K562 (cell line): ENCODE data around the gene SOCS3. TPM values are rescaled to one million over a fixed set of nuclear protein-coding genes. Genes with fewer than 3 reads are reported as not detected.

Experiments
- ATAC-seq: fragments of 200-7000 bp; cut with Tn5 transposase; 3 replicates; pipeline ENCODE4 v1.9.1; 2020; ENCODE audit warnings: moderate library complexity
- BruUV-seq: library from RNA; stranded (reverse); fragments of 400-500 nt; replicated peaks from 2 replicates; lab custom pipeline; 2021; lab: Mats Ljungman, UMichigan
- CTCF ChIA-PET: fragments of 300-600 bp; formaldehyde crosslinking; extraction: SDS; loops from one replicate; lab custom pipeline; 2021; ENCODE audit warnings: low intra/inter-chr PET ratio; lab: Yijun Ruan, JAX
- POLR2A ChIA-PET: fragments of 300-600, 350-650 bp; sonication (Branson Sonifier 250); formaldehyde crosslinking; extraction: SDS; loops from one replicate; lab custom pipeline; 2021; ENCODE audit warnings: antibody characterized with exemption, inconsistent platforms; lab: Yijun Ruan, JAX
- DNase-seq, 4 experiments: peaks; one replicate each; pipeline versions ENCODE4 v3.0.0 to v3.0.0-alpha.2; 2011 to 2018; ENCODE audit warnings: low spot score in 3 of 4, mixed read lengths in 3 of 4; ENCODE audit errors: extremely low read depth in 1 of 4
- FAIRE-seq: peaks from 2 replicates; lab custom pipeline; 2011; peaks lifted over from hg19 to GRCh38; lab: Jason Lieb, UNC
- H2AFZ ChIP-seq: 2 replicates; pipeline ENCODE4 v1.6.0; 2011; ENCODE audit warnings: low read depth, low read length, control low read depth, inconsistent platforms
- H3K27ac ChIP-seq: fragments of 200-600 bp; 3 replicates; pipeline ENCODE4 v1.8.0; 2011; ENCODE audit warnings: low read depth, mild to moderate bottlenecking, control low read depth, inconsistent platforms, low read length, moderate library complexity, mixed read lengths; ENCODE audit errors: extremely low read depth
- H3K27me3 ChIP-seq, 2 experiments: fragments of 300-600 bp in 1 of 2; 2 replicates in 1 of 2; 3 replicates in 1 of 2; pipeline versions ENCODE4 v1.6.0 to v1.8.0; 2011; ENCODE audit warnings: inconsistent platforms in 2 of 2, low read length in 2 of 2, mild to moderate bottlenecking in 1 of 2, mixed read lengths in 1 of 2, moderate library complexity in 1 of 2; ENCODE audit not compliant: control insufficient read depth in 2 of 2, insufficient read depth in 2 of 2
- H3K36me3 ChIP-seq: fragments of 300-600 bp; 3 replicates; pipeline ENCODE4 v1.8.0; 2011; ENCODE audit warnings: mild to moderate bottlenecking, low read length, inconsistent platforms; ENCODE audit not compliant: control insufficient read depth, insufficient read depth
- H3K4me1 ChIP-seq, 2 experiments: fragments of 200-600 bp in 1 of 2; replicated peaks in 1 of 2; 2 replicates in 1 of 2; 3 replicates in 1 of 2; pipeline versions ENCODE4 v1.5.1 to v1.8.0; 2011; ENCODE audit warnings: inconsistent platforms in 2 of 2, low read length in 2 of 2, mild to moderate bottlenecking in 1 of 2, mixed read lengths in 1 of 2, moderate library complexity in 1 of 2; ENCODE audit not compliant: control insufficient read depth in 2 of 2, insufficient read depth in 2 of 2
- H3K4me2 ChIP-seq: 2 replicates; pipeline ENCODE4 v1.6.1; 2011; ENCODE audit warnings: low read length, control low read depth, inconsistent platforms, mixed read lengths; ENCODE audit not compliant: insufficient read depth
- H3K4me3 ChIP-seq: fragments of 200-600 bp; sonication (generic), shearing (Covaris generic); 2 replicates; pipeline ENCODE4 v1.5.1; 2016; ENCODE audit warnings: control low read depth, inconsistent platforms
- H3K79me2 ChIP-seq: fragments of 200-600 bp; 3 replicates; pipeline ENCODE4 v1.8.0; 2011; ENCODE audit warnings: low read length, inconsistent platforms; ENCODE audit not compliant: control insufficient read depth, insufficient read depth
- H3K9ac ChIP-seq, 2 experiments: 2 replicates each; pipeline versions ENCODE4 v1.6.0 to v1.6.1; 2011; ENCODE audit warnings: low read depth in 2 of 2, low read length in 2 of 2, control low read depth in 1 of 2, inconsistent platforms in 1 of 2, mild to moderate bottlenecking in 1 of 2, mixed read lengths in 1 of 2; ENCODE audit not compliant: insufficient read depth in 1 of 2
- H3K9me1 ChIP-seq: one replicate; pipeline ENCODE4 v1.6.0; 2011; ENCODE audit warnings: inconsistent platforms, mild to moderate bottlenecking, low read length, moderate library complexity; ENCODE audit not compliant: control insufficient read depth, insufficient read depth
- H3K9me3 ChIP-seq: replicated peaks from 2 replicates; pipeline ENCODE4 v1.5.1; 2011; ENCODE audit warnings: low read depth, low read length, inconsistent platforms; ENCODE audit not compliant: control insufficient read depth, insufficient read depth
- H4K20me1 ChIP-seq: replicated peaks from 2 replicates; pipeline ENCODE4 v1.6.1; 2011; ENCODE audit warnings: low read length, inconsistent platforms, mixed read lengths; ENCODE audit not compliant: control insufficient read depth, insufficient read depth
- CBFA2T3 ChIP-seq: fragments of 450-650 bp; IDR thresholded peaks from 2 replicates; pipeline ENCODE4 v1.6.1; 2017
- CHD2 ChIP-seq: IDR thresholded peaks from 2 replicates; pipeline ENCODE4 v1.6.1; 2011; ENCODE audit warnings: low read depth, low read length
- EP300 ChIP-seq: IDR thresholded peaks from 2 replicates; pipeline ENCODE4 v1.6.1; 2012; ENCODE audit warnings: low read length, improper control_type of control experiment
- HNRNPLL ChIP-seq: fragments of 200-400 bp; formaldehyde crosslinking; IDR thresholded peaks from 2 replicates; pipeline ENCODE4 v1.6.1; 2017; ENCODE audit warnings: low read length, low read depth, mild to moderate bottlenecking; ENCODE audit not compliant: poor library complexity, severe bottlenecking
- MCM7 ChIP-seq, 2 experiments: fragments of 450-650 bp; IDR thresholded peaks; 2 replicates each; pipeline ENCODE4 v1.6.1; 2016 to 2018
- MYC ChIP-seq, 2 experiments: fragments of 250-450 bp in 1 of 2; sonication (Bioruptor Pico) in 1 of 2; IDR thresholded peaks; 2 replicates each; pipeline versions ENCODE4 v1.5.1 to v1.6.1; 2012 to 2021; ENCODE audit warnings: low read depth in 2 of 2, borderline replicate concordance in 1 of 2, improper control_type of control experiment in 1 of 2, low read length in 1 of 2, mild to moderate bottlenecking in 1 of 2, moderate library complexity in 1 of 2
- POLR2AphosphoS2 ChIP-seq: IDR thresholded peaks from 2 replicates; pipeline ENCODE4 v1.6.1; 2012; ENCODE audit warnings: low read length, improper control_type of control experiment
- PPARD ChIP-seq: fragments of 250-450 bp; sonication (Bioruptor Pico); IDR thresholded peaks from 2 replicates; pipeline ENCODE4 v1.8.0; 2022; ENCODE audit warnings: inconsistent platforms, mild to moderate bottlenecking, moderate library complexity
- RFX1 ChIP-seq: fragments of 450-650 bp; IDR thresholded peaks from 2 replicates; pipeline ENCODE4 v1.6.1; 2016; ENCODE audit warnings: mild to moderate bottlenecking, moderate library complexity
- STAT5B ChIP-seq: fragments of 250-450 bp; sonication (Bioruptor Pico); IDR thresholded peaks from 2 replicates; pipeline ENCODE4 v1.8.0; 2021; ENCODE audit warnings: mild to moderate bottlenecking, inconsistent platforms
- TAF1 ChIP-seq: IDR thresholded peaks from 2 replicates; pipeline ENCODE4 v1.6.1; 2011; ENCODE audit warnings: mild to moderate bottlenecking, low read length, moderate library complexity; ENCODE audit not compliant: insufficient read depth, control insufficient read depth, severe bottlenecking; ENCODE audit errors: extremely low read depth
- TEAD4 ChIP-seq, 2 experiments: sonication (generic) in 1 of 2; formaldehyde crosslinking in 1 of 2; IDR thresholded peaks; 2 replicates each; pipeline versions ENCODE4 v1.6.1 to v1.8.0; 2012 to 2022; ENCODE audit warnings: borderline replicate concordance in 1 of 2, inconsistent platforms in 1 of 2, low read length in 1 of 2, mild to moderate bottlenecking in 1 of 2, missing genetic modification reagents in 1 of 2
- ZC3H8 ChIP-seq: fragments of 450-650 bp; IDR thresholded peaks from 2 replicates; pipeline ENCODE4 v1.6.1; 2017
- ZNF224 ChIP-seq: sonication (generic); formaldehyde crosslinking; IDR thresholded peaks from 2 replicates; pipeline ENCODE4 v1.8.0; 2022; ENCODE audit warnings: mild to moderate bottlenecking, missing genetic modification reagents
- ZNF644 ChIP-seq: fragments of 200-800 bp; sonication (Bioruptor generic); IDR thresholded peaks from 2 replicates; pipeline ENCODE4 v1.6.1; 2016; ENCODE audit warnings: low read depth, missing genetic modification characterization, missing compliant biosample characterization
- ZNF778 ChIP-seq: fragments of 450-650 bp; formaldehyde crosslinking; IDR thresholded peaks from 2 replicates; pipeline ENCODE4 v1.4.0; 2020; ENCODE audit warnings: mild to moderate bottlenecking, moderate library complexity
- WGBS: fragments of 100-300 bp; shearing (Covaris generic); methylation state at CpG from one replicate; pipeline ENCODE4 v1.1.6; 2016; ENCODE audit warnings: low coverage, mixed read lengths; ENCODE audit not compliant: insufficient coverage; ENCODE audit errors: missing lambda C conversion rate; 5-methylcytosine and 5-hydroxymethylcytosine counted together
- in situ Hi-C: fragments of 300-500 bp; cut with MboI; formaldehyde crosslinking; loops from 4 replicates; pipeline ENCODE4 v1.15.0; 2018; ENCODE audit warnings: inconsistent platforms, mixed read lengths
- intact Hi-C: fragments of 100-400 bp; cut with micrococcal nuclease; formaldehyde crosslinking; loops from 2 replicates; pipeline ENCODE4 v1.14.2; 2022
- polyA plus RNA-seq, 8 experiments: library from polyadenylated mRNA; depleted of rRNA in 4 of 8; stranded (reverse) in 5 of 8; unstranded in 3 of 8; fragments of >200 nt; fragmentation: Nextera tagmentation in 2 of 8; fragmentation: Illumina TruSeq in 1 of 8; extraction: Ambion mirVana in 2 of 8; extraction: Trizol in 1 of 8; gene quantifications; 2 replicates each; pipeline versions ENCODE4 v1.2.1 to v1.2.3, GENCODE V29; 2011 to 2014; ENCODE audit warnings: inconsistent platforms in 1 of 8, missing spikeins in 1 of 8
- total RNA-seq, 7 experiments: library from RNA; depleted of rRNA in 6 of 7; stranded (reverse); fragments of >200 nt in 6 of 7; fragmentation: Illumina TruSeq in 2 of 7; extraction: Trizol in 2 of 7; gene quantifications; 2 replicates each; pipeline versions ENCODE4 v1.2.1 to v1.2.3, GENCODE V29; 2011 to 2021; ENCODE audit warnings: low replicate concordance in 1 of 7
- TF ChIP-seq, protein P1 (sequence below): IDR thresholded peaks from 2 replicates; pipeline ENCODE4 v1.6.1; 2012; ENCODE audit warnings: low read depth, low read length, improper control_type of control experiment, borderline replicate concordance
- TF ChIP-seq, protein P2 (sequence below): sonication (generic); formaldehyde crosslinking; IDR thresholded peaks from 2 replicates; pipeline ENCODE4 v1.5.0; 2020; ENCODE audit warnings: missing genetic modification reagents
- TF ChIP-seq, protein P3 (sequence below): fragments of 450-650 bp; IDR thresholded peaks from 2 replicates; pipeline ENCODE4 v1.6.1; 2016

The SOCS3 gene
- total and polyA plus RNA-seq, 9 of the 15 experiments (the other 6 are each of a cell fraction or from before 2014, with no cell fraction given): 0.56 to 38.9 (median 13.7) TPM

DNA sequence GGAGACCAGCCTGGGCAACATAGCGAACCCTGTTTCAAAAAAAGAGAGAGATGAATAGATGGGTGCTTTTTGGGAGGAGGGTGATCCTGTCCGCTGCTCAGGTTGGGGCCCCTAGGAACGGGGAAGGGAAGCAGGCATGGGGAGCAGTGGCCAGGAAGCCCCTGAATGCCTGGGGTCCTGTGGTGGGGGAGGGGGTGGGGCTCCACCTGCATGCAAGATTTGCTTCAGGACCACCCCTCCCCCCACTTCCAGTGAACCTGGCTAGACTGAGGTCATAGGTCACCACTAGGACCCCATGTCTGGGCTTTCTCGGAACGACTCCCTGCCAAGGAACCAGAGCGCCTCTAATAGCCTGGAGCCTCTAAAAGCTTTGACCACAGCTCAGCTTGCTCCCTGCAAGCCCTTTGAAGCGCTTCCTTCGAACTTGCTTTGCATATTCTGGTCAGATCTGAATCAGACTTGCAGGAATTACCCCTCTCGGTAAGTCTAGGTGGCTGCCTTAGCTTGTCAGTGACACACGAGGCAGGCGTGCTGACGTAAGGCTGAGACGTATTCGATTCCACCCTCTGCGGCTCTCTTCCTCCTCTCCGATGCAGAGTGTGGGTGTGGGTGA lies 3.7 kb downstream of the SOCS3 start:
- Histone ChIP-seq H3K27me3 (no peaks in the 10 kb centered on the region), H3K36me3 (peaks cover 33% of the 10 kb centered on the region), H3K4me3 (no peak overlapping the region), H3K27ac (peak overlapping the region; percentile 52; the same call in 1 of the 3 replicates), H3K4me2 (peak overlapping the region; percentile 66), H3K79me2 (peaks cover 41% of the 10 kb centered on the region), H3K9me3 (no peaks in the 10 kb centered on the region), H3K9ac (peak overlapping the region in 1 of 2 experiments; percentile 57; a peak in 1 of 4 replicates), H4K20me1 (peaks cover 37% of the 10 kb centered on the region), H3K9me1 (peaks cover 23% of the 10 kb centered on the region), H2AFZ (no peak overlapping the region), H3K4me1 (peaks cover 47 to 81% of the 10 kb centered on the region in 2 experiments)
- no TSS peak for BruUV-seq
- intact Hi-C loops: no loop called here
- peak; percentile 8 for ATAC-seq
- FAIRE-seq: peak; percentile 91
- peak in 2 of 4 experiments; percentile 53 to 75 for DNase-seq
- 28% methylated on average over 16 of the region's 16 CpGs for WGBS
- ChIA-PET POLR2A (interaction anchor here (0.6 to 1.7 kb wide), 6 partner anchors 8 to 101 kb away, joined by 3 to 6 read pairs (median 3); no protein-coding TSS in a partner anchor), CTCF (no interaction called here)
- in situ Hi-C loops: no loop called here
- TF ChIP-seq POLR2AphosphoS2 (peak; percentile 77; the same call in 1 of the 2 replicates), PPARD (no peak), ZNF778 (CRISPR knock-in tag) (no peak), CBFA2T3 (no peak), ZNF644 (tag) (no peak), ZNF224 (CRISPR knock-in tag) (no peak), STAT5B (no peak), HNRNPLL (no peak), CHD2 (no peak), MCM7 (IDR thresholded peaks at IDR 0.05) (no peak), TEAD4 (IDR thresholded peaks at IDR 0.05; ENCODE audit: low read length) (no peak), TEAD4 (CRISPR knock-in tag; IDR thresholded peaks at IDR 0.05; ENCODE audit: borderline replicate concordance) (no peak), RFX1 (no peak), ZC3H8 (no peak), MYC (IDR thresholded peaks at IDR 0.05; ENCODE audit: low read depth, low read length) (peak; percentile 30; the same call in 1 of the 2 replicates), MYC (CRISPR knock-in tag; IDR thresholded peaks at IDR 0.05; ENCODE audit: borderline replicate concordance, low read depth) (no peak), EP300 (no peak), TAF1 (no peak)
- TF ChIP-seq, protein P1, sequence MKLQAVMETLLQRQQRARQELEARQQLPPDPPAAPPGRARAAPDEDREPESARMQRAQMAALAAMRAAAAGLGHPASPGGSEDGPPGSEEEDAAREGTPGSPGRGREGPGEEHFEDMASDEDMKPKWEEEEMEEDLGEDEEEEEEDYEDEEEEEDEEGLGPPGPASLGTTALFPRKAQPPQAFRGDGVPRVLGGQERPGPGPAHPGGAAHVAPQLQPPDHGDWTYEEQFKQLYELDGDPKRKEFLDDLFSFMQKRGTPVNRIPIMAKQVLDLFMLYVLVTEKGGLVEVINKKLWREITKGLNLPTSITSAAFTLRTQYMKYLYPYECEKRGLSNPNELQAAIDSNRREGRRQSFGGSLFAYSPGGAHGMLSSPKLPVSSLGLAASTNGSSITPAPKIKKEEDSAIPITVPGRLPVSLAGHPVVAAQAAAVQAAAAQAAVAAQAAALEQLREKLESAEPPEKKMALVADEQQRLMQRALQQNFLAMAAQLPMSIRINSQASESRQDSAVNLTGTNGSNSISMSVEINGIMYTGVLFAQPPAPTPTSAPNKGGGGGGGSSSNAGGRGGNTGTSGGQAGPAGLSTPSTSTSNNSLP: no peak
- TF ChIP-seq, protein P2, sequence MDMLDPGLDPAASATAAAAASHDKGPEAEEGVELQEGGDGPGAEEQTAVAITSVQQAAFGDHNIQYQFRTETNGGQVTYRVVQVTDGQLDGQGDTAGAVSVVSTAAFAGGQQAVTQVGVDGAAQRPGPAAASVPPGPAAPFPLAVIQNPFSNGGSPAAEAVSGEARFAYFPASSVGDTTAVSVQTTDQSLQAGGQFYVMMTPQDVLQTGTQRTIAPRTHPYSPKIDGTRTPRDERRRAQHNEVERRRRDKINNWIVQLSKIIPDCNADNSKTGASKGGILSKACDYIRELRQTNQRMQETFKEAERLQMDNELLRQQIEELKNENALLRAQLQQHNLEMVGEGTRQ (CRISPR knock-in tag): no peak
- TF ChIP-seq, protein P3, sequence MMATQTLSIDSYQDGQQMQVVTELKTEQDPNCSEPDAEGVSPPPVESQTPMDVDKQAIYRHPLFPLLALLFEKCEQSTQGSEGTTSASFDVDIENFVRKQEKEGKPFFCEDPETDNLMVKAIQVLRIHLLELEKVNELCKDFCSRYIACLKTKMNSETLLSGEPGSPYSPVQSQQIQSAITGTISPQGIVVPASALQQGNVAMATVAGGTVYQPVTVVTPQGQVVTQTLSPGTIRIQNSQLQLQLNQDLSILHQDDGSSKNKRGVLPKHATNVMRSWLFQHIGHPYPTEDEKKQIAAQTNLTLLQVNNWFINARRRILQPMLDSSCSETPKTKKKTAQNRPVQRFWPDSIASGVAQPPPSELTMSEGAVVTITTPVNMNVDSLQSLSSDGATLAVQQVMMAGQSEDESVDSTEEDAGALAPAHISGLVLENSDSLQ: peak; percentile 20
